ENCODE measurements around the gene RNU4-1. TPM values are rescaled to one million over a fixed set of nuclear protein-coding genes. Genes with fewer than 3 reads are reported as not detected.
"Not testable (repeated sequence)": the region's sequence is repeated elsewhere in the genome, so short reads cannot be mapped to it uniquely, and the experiment has no call there.

RNU4-1 gene
- total RNA-seq, 2 experiments from 2014 or later, result 685 to 1,294 TPM

GRCh38 chr12:120263748-120264085 is 29.3 kb downstream of the RNU4-1 start:
- CTCF ChIA-PET, result interaction anchor here (1.2 to 15.7 kb wide), 5 partner anchors 13 to 66 kb away, joined by 3 to 637 read pairs (median 84); partner anchors contain the start of gene RNU4-2
- peaks cover 9% of the 10 kb centered on the region for H3K36me3 Mint-ChIP-seq (ENCODE audit: low read depth)
- intact Hi-C loops (cut with micrococcal nuclease), result loop anchor here (2.0 kb wide), 1 partner anchor 27 kb away; the partner anchor contains the start of gene RNU4-2
- peak overlapping the region; percentile 89 for H3K4me3 Mint-ChIP-seq
- H3K4me1 Mint-ChIP-seq (ENCODE audit: low read depth), result peaks cover 58% of the 10 kb centered on the region
- H3K27ac Mint-ChIP-seq, result peak overlapping the region; percentile 87
- H3K27me3 Mint-ChIP-seq (ENCODE audit: low read depth), result no peaks in the 10 kb centered on the region
- H3K9me3 Mint-ChIP-seq, result no peaks in the 10 kb centered on the region
- DNase-seq, result no peak

GRCh38 chr12:120262852-120263747 is 29.9 kb downstream of the RNU4-1 start:
- Mint-ChIP-seq H3K4me3 (peak overlapping the region; percentile 89), H3K27ac (peak overlapping the region; percentile 87), H3K27me3 (ENCODE audit: low read depth) (no peaks in the 10 kb centered on the region), H3K4me1 (ENCODE audit: low read depth) (peaks cover 64% of the 10 kb centered on the region), H3K36me3 (ENCODE audit: low read depth) (peaks cover 9% of the 10 kb centered on the region), H3K9me3 (no peaks in the 10 kb centered on the region)
- DNase-seq, result no peak
- intact Hi-C loops (cut with micrococcal nuclease), result loop anchor here (1.0 kb wide), 1 partner anchor 11 kb away; no protein-coding TSS in a partner anchor
- CTCF ChIA-PET, result interaction anchor here (1.5 to 15.7 kb wide), 4 partner anchors 12 to 65 kb away, joined by 3 to 637 read pairs (median 90); no protein-coding TSS in a partner anchor

- no peaks in the 10 kb centered on the region for H3K27me3 Mint-ChIP-seq (ENCODE audit: low read depth)
- peaks cover 73% of the 10 kb centered on the region for H3K4me1 Mint-ChIP-seq (ENCODE audit: low read depth)
- intact Hi-C loops (cut with micrococcal nuclease), result loop anchor here (1.0 kb wide), 1 partner anchor 10 kb away; no protein-coding TSS in a partner anchor
- DNase-seq, result peak; percentile 55
- peak overlapping the region; percentile 65 for H3K27ac Mint-ChIP-seq
- no peaks in the 10 kb centered on the region for H3K9me3 Mint-ChIP-seq
- peak overlapping the region; percentile 89 for H3K4me3 Mint-ChIP-seq
- peaks cover 9% of the 10 kb centered on the region for H3K36me3 Mint-ChIP-seq (ENCODE audit: low read depth)
- CTCF ChIA-PET, result interaction anchor here (1.7 to 15.7 kb wide), 4 partner anchors 11 to 61 kb away, joined by 5 to 637 read pairs (median 90); partner anchors contain the start of gene RPLP0
Measured at GRCh38 chr12:120261951-120262851, 30.8 kb downstream of the RNU4-1 start.

GRCh38 chr12:120260607-120261006 is 32.4 kb downstream of the RNU4-1 start:
- CTCF ChIA-PET, result interaction anchor here (6.5 to 15.7 kb wide), 3 partner anchors 10 to 32 kb away, joined by 84 to 637 read pairs (median 95); no protein-coding TSS in a partner anchor
- no peak for DNase-seq
- Mint-ChIP-seq H3K4me1 (ENCODE audit: low read depth) (peaks cover 82% of the 10 kb centered on the region), H3K27ac (peak overlapping the region; percentile 70), H3K36me3 (ENCODE audit: low read depth) (peaks cover 11% of the 10 kb centered on the region), H3K27me3 (ENCODE audit: low read depth) (no peaks in the 10 kb centered on the region), H3K9me3 (no peaks in the 10 kb centered on the region), H3K4me3 (no peak overlapping the region)
- intact Hi-C loops (cut with micrococcal nuclease), result no loop called here

- no peak overlapping the region for H3K4me3 Mint-ChIP-seq
- no peaks in the 10 kb centered on the region for H3K27me3 Mint-ChIP-seq (ENCODE audit: low read depth)
- CTCF ChIA-PET, result interaction anchor here (13.3 to 15.7 kb wide), 2 partner anchors 20 to 31 kb away, joined by 116 to 637 read pairs; no protein-coding TSS in a partner anchor
- peaks cover 12% of the 10 kb centered on the region for H3K36me3 Mint-ChIP-seq (ENCODE audit: low read depth)
- no peaks in the 10 kb centered on the region for H3K9me3 Mint-ChIP-seq
- H3K27ac Mint-ChIP-seq, result peak overlapping the region; percentile 50
- H3K4me1 Mint-ChIP-seq (ENCODE audit: low read depth), result peaks cover 85% of the 10 kb centered on the region
- intact Hi-C loops (cut with micrococcal nuclease), result no loop called here
- no peak for DNase-seq
Measured at GRCh38 chr12:120259418-120260202, 33.4 kb downstream of the RNU4-1 start.

GRCh38 chr12:120258323-120258896 is 34.6 kb downstream of the RNU4-1 start:
- Mint-ChIP-seq H3K27me3 (ENCODE audit: low read depth) (no peaks in the 10 kb centered on the region), H3K9me3 (no peaks in the 10 kb centered on the region), H3K4me3 (no peak overlapping the region), H3K36me3 (ENCODE audit: low read depth) (peaks cover 11% of the 10 kb centered on the region), H3K27ac (peak overlapping the region; percentile 76), H3K4me1 (ENCODE audit: low read depth) (peaks cover 84% of the 10 kb centered on the region)
- intact Hi-C loops (cut with micrococcal nuclease), result loop anchor here (1.0 kb wide), 1 partner anchor 8 kb away; no protein-coding TSS in a partner anchor
- no peak for DNase-seq
- CTCF ChIA-PET, result interaction anchor here (1.5 to 15.7 kb wide), 3 partner anchors 19 to 171 kb away, joined by 3 to 637 read pairs (median 116); no protein-coding TSS in a partner anchor

- intact Hi-C loops (cut with micrococcal nuclease), result no loop called here
- Mint-ChIP-seq H3K27me3 (ENCODE audit: low read depth) (no peaks in the 10 kb centered on the region), H3K27ac (peak overlapping the region; percentile 76), H3K36me3 (ENCODE audit: low read depth) (peaks cover 10% of the 10 kb centered on the region), H3K4me3 (no peak overlapping the region), H3K9me3 (no peaks in the 10 kb centered on the region), H3K4me1 (ENCODE audit: low read depth) (peaks cover 85% of the 10 kb centered on the region)
- no peak for DNase-seq
- CTCF ChIA-PET, result interaction anchor here (0.7 to 15.7 kb wide), 6 partner anchors 8 to 391 kb away, joined by 3 to 637 read pairs (median 7); partner anchors contain the start of genes PXN and RPLP0
Measured at GRCh38 chr12:120257041-120257821, 35.8 kb downstream of the RNU4-1 start.

- no peaks in the 10 kb centered on the region for H3K9me3 Mint-ChIP-seq
- peak overlapping the region; percentile 1 for H3K4me3 Mint-ChIP-seq
- DNase-seq, result peak; percentile 55
- peaks cover 83% of the 10 kb centered on the region for H3K4me1 Mint-ChIP-seq (ENCODE audit: low read depth)
- peaks cover 14% of the 10 kb centered on the region for H3K36me3 Mint-ChIP-seq (ENCODE audit: low read depth)
- H3K27ac Mint-ChIP-seq, result peak overlapping the region; percentile 78
- intact Hi-C loops (cut with micrococcal nuclease), result no loop called here
- H3K27me3 Mint-ChIP-seq (ENCODE audit: low read depth), result no peaks in the 10 kb centered on the region
- CTCF ChIA-PET, result interaction anchor here (1.0 to 15.7 kb wide), 4 partner anchors 10 to 143 kb away, joined by 3 to 637 read pairs (median 106); partner anchors contain the start of gene PXN
Measured at GRCh38 chr12:120254809-120255208, 38.2 kb downstream of the RNU4-1 start.

- H3K36me3 Mint-ChIP-seq (ENCODE audit: low read depth), result peaks cover 18% of the 10 kb centered on the region
- H3K9me3 Mint-ChIP-seq; H3K27me3 Mint-ChIP-seq (ENCODE audit: low read depth): not testable (repeated sequence)
- intact Hi-C loops (cut with micrococcal nuclease), result loop anchor here (2.0 kb wide), 1 partner anchor 241 kb away; no protein-coding TSS in a partner anchor
- H3K4me1 Mint-ChIP-seq (ENCODE audit: low read depth), result peaks cover 87% of the 10 kb centered on the region
- peak overlapping the region; percentile 66 for H3K4me3 Mint-ChIP-seq
- peak; percentile 62 for DNase-seq
- CTCF ChIA-PET, result interaction anchor here (1.0 to 13.3 kb wide), 4 partner anchors 11 to 53 kb away, joined by 3 to 142 read pairs (median 106); partner anchors contain the start of gene PXN
- peak overlapping the region; percentile 95 for H3K27ac Mint-ChIP-seq
Measured at GRCh38 chr12:120253313-120253712, 39.7 kb downstream of the RNU4-1 start.
